HG02943 (cell line): Measurements from ENCODE around the gene ANTXR1.

ENCODE experiments used
- ATAC-seq: cut with Tn5 transposase; IDR thresholded peaks from one replicate; pipeline ENCODE4 v1.9.1; 2021; ENCODE audit warnings: mild to moderate bottlenecking, low read depth, moderate library complexity; ENCODE audit not compliant: unreplicated experiment

Gene ANTXR1

DNA sequence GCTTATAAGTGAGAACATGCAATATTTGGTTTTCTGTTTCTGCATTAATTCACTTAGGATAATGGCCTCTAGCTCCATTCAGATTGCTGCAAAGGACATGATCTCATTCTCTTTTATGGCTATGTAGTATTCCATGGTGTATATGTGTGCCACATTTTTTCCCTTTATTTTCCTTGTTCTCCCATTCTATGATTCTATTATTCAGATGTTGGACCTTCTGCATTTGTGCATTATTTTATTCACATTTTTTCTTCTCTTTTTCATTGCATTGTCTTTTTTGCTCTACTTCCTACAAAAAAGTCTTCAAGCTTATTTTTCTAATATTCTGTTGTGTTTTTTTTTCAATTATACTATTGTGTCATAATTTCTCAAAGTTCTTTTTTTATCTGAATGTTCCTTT is 11.1 kb upstream of the ANTXR1 start:
- no peak for ATAC-seq

DNA sequence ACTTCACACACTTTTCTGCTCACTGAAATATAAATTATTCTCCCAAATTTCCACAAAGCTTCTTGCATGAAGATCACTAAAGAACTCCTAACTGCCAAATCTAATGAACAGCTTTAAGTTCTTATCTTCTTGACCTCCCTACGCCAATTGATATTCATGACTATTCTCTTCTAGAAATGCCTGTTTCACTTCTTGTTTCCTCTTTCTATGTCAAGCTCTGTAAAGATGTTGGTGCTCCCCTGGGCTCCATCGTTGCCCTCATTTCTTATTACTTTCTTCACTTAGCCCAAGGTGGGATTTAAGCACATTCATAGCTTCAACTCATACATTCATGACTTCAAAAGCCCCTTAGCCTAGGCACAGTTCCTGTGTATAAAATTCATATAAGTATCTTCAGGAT is 9.2 kb upstream of the ANTXR1 start:
- no peak for ATAC-seq

DNA sequence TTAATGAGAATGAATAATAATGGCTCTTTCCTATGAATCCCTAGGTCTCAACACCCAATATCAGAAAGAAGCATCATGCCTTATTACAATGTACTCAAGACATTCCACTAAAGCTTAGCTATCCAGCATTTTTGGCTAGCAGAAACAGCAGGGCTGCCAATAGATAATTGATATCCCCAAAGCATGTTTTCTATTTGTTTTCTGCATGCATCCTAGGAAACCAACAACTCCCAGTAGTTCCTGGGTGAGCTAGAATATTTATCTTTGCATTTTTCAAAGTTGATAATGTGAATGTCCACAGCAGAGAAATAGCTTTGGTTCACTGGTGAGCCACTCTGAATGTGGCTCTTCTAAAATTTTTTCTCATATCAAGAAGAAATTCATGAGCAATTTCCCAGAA is 5.8 kb upstream of the ANTXR1 start:
- ATAC-seq = no peak

DNA sequence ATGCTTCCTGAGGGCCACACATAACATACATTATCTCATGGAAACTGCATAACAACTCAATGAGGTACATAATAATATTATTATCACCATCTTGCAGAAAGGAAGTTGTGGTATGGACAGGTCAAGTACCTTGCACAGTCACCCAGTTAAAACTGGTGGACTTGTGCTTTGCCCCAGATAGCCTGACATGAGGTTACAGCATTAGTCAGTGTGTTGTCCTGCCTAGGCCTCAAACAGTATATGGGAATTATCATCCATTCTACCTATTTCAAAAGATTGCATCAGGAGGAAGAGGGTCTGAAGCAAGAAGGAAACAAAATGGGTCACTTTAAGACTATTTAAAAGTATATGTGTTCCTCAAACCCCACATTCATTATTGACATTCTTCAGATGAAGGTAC is 5.4 kb upstream of the ANTXR1 start:
- ATAC-seq = no peak

DNA sequence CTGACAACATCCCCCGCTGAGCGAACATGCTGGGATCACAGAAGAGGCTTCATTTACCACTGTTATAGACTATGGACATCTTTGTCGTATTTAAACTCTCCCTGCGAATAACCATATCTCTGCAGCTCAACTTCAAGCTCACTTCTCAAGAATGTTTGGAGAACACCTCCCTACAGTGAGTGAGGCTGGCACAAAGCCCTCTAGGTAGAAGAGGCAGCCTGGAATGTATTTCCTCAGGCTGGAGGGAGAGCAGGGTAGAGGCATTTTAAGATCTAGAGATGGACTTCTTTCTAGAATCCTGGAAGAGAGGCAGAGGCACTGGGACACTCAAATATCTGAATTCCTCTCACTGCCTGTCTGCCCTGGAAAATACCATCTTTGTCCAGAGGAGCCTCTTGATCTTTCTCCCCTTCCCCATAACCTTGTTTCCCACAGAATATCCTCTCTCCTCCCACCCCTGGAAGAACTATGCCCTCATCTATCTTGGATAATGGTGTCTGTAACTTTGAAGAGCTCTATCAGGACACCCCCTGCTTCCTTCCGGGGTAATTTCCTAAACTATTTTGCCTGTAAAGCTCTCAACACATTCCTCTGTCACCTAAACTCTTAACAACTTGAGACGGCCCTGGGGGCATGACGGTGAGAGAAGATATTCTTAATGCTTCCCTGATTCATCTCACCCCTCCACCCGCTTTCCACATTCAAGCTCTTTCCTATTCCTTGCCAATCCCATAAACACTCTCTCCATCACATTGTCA is 2.4 kb upstream of the ANTXR1 start:
- no peak for ATAC-seq

DNA sequence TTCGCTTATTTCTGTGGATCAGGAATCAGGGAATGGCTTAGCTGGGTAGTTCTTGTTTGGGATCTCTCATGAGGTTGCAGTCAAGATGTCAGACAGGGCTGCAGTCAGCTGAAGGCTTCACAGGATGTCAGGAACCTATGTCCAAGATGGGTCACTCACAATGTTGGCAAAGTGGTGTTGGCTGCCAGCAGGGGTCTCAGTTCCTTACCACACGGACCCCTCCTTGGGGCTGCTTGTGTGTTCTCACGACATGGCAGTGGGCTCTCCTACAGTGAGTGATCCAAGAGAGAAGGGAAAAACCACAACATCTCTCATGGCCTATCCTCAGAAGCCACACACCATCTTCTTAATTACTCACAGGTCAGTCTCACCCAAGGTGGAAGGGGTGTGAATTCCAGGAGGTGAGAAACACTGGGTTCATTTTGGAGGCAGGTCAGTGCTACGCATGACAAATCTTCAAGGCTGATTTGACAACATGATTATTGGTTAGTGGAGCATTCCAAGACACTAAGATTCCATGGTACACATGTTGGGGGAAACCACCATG is 1.3 kb upstream of the ANTXR1 start:
- no peak for ATAC-seq

DNA sequence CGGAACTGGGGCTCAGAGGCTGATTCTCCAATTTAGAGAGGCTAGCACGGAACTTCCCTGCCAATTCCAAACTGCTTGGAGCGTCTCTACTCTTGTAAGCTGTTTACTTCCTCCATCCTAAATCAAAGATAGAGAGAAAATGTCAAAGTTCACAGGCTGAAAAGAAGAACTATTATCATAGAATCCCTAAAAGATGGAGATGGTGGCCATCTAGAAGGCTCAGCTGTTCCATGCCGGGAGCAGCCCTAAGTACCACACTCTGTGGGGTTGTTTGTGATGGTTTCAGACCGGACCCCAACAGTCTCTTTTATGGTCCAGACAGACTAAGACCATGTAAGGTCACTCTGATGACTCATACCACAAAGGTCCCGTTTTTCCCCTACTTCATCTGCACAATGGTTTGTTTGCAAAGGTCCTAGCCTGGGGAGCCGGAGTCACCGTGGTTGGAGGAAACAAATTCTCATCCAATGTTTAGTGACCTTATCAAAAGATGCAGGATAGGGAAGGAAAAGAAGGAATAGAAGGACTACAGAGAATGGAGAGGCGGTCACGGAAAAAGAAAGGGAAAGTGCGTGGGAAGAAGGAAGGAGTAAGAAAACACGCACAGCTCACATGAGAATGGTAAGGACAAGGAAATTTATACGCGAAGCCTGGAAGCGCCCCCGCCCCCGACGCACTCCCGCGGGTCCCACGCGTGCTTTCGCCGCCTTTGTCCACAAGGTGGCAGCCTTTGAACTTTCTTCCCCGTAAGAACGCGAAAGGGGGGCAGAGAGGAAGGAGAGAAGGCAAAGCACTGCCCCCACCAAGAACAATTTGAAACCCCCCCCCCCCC is 453 bp upstream of the ANTXR1 start:
- ATAC-seq = no peak

DNA sequence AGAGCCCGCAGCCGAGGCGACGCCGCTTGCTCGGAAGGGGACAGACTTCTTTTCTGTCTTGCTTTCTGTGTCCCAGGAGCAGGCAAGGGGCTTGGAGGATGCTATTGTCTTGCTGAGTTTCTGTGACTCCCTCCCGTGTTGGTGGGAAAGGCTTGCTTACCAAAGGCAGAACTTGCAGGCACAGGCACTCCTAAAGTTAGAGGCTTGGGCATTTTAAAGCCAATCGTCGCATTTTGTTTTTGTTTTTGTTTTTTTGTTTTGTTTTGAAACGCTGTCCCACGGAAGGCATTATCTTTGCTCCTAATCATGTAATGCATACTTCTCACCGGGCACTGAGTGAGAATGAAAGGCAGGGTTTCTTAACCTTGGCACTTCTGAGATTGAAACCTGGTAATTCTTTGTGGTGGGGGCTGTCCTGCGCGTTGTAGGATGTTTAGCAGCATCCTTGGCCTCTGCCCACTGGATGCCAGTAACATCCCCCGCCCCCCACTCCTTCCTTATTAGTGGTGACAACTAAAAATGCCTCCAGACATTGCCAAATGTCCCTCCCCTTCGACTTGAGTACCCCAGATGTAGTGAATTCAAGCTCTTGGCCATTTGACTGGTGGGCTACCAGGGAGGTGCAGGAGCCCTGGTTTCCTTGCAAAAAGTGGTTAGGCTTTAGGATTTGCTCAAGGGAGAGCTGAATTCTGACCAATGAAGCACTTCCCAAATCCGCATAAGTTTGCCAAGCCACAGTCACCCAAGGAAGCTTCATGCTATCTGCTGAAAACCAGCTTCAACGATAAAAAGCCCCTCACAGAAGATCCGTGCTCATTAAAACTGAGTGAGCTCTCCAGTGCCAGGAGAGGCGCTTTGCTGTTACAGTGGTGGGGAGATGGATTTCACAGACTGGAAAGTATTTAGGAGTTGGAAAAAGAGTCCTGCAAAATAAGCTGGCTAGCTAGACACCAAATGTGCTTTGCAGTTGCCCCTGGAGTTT is 1.2 kb downstream of the ANTXR1 start:
- no peak for ATAC-seq

DNA sequence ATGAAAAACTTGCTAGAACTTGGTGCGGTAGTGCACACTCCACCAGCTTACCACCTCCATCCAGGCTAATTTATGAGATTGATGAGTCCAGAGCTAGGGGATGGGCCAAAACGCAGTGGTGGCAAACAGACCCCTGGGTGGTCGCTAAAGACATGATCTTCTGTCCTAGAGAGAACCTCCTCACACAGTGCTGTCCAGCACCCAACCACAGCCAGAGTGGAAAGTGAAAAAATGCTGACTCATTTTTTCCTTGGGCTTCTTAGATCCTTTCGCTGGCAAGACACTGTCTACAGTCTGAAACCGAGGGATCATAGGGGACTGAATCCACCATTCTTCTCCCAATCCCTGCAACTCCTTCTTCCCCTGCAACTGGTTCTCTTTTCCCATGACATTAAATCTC is 4.1 kb downstream of the ANTXR1 start:
- no peak for ATAC-seq

DNA sequence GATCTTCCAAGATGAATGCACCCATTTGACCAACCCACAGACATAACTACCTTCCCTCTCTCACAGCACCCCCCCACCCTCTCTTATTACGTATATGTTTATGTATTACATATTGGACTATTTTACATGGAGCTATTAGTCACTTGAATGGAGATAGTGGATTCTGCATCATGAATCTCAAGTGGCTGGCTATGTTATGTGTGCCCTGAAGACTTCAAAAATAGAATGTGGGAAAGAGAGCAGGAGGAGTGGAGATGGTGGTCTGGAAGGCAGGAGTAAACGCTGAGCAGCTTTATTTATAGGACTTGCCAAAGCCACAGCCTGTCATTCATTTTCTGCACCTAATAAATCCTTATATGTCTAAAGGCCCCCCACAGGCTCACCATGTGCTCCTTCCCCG is 4.9 kb downstream of the ANTXR1 start:
- ATAC-seq = no peak

DNA sequence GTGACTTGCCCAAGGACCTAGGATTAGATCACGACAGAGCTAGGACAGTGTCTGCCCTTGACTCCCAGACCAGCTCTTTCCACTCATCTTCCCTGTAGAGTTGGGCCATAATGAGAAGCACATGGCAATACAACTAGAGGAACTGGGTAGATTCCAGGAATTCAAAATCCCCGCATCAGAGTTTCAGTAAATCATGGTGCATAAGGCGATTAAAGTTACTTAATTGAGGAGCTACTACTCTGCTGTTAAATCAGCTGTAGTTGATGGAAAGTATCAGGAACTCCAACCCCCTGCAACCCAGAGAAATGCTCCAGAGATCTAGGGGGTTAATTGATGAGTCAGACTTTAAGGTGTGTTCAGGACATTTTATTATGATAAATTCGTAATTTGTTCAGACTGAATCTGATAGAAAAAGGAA is 5.7 kb downstream of the ANTXR1 start:
- ATAC-seq = no peak

DNA sequence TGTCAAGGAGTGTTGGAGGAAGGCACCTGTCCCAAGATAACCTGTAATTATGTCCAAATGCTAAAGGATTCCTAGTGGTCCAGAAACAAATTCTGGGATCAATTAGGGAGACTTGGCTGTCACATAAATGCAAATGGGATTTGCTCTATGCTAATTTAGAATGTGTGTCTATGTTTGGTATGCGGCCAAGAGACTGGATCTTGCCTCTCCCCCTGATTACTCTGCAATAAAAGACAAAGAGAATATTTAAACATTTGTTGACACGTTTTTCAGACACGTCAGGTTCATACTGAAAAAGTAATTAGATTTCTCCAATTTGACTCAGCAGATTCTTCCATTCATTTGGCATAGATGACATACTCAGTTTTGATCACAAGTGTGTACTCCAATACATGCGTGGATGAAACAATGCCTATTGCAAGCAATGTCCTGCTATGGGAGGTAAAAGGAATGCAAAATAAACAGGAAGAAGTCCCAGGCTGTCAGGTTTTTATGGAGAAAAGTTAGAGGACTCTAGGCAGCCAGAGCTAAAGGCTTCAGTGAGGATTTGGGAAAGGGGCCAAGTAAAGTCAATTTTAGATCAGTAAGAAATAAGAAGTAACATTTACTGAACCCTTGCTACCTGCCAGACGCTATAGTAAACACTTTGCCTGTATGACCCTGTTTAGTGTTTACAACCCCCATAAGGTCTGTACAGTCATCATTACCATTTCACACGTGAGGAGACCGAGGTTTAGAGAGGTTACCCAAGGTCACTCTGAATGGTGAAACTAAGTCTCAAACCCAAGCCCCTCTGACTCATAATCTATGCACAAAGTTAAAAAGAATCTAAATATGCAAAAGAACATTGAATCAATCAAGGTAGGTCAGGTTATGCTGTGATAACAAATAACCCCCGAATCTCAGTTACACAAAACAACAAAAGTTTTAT is 7.8 kb downstream of the ANTXR1 start:
- ATAC-seq = no peak

DNA sequence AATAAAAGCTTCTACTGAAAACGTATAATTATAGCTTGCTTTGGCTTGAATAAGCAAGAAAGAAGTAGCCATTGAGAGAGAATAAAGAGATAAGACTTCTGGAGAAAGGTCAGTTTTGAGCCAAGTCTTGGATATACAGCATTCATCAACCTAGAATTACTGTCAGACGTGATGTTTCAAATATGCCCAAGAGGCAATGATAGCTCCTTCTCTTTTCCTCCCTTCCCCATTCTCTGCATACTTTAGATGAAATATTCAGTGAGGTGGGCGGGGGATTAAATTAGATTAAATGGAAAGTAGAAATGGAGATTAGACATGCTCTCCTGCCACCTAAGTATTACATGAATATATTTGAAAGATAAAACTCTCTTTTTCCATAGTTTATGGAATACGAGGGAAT is 8.7 kb downstream of the ANTXR1 start:
- no peak for ATAC-seq

DNA sequence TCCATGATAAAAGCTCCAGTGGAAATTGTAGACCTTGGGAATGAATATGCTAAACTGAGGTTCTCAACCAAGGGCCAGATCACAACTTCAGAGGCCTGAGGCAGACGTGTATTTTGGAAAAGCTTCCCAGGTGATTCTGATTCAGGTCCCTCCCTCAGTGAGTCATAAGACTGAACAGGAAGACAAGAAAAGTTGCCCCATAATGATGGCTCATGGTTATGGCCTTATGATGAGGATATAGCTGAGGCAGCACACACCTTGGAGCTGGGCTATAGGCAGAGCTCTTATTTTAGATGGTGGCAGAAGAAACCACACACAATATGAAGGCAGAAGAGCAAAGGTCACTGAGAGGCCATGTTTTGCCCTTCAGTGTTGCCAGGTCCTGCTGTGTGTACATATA is 9.6 kb downstream of the ANTXR1 start:
- no peak for ATAC-seq

DNA sequence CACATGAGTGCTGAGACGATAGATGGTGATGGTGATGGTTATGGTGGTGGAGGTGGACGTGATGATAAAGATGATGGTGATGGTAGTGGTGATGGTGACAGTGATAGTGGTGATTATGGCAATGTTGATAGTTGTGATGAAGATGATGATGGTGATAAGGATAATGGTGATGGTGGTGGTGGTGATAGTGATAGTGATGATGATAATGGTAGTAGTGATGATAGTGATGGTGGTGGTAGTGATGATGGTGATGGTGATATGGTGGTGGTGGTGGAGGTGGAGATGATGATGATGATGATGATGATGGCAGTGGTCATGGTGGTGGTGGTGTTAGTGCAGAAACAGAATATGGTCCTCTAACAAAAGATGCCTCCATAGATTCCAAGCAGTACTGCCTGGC is 10.3 kb downstream of the ANTXR1 start:
- no peak for ATAC-seq

DNA sequence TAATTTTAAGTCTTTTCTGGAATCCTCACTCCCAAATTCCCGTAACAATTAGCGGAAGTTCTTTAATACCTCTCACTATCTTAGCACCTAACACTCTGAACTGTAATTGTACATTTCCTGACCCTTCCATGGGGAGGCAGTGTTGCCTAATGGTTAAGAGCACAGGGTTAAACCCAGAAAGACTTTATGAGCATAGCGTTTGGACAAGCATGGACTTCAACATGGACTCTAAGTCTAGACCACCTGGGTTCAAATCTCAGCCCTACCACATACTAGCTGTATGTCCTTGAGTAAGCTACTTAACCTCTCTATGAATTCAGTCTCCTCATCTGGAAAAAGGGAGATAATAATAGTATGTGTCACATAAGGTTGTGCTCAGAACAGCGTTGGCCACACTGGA is 13.0 kb downstream of the ANTXR1 start:
- no peak for ATAC-seq

DNA sequence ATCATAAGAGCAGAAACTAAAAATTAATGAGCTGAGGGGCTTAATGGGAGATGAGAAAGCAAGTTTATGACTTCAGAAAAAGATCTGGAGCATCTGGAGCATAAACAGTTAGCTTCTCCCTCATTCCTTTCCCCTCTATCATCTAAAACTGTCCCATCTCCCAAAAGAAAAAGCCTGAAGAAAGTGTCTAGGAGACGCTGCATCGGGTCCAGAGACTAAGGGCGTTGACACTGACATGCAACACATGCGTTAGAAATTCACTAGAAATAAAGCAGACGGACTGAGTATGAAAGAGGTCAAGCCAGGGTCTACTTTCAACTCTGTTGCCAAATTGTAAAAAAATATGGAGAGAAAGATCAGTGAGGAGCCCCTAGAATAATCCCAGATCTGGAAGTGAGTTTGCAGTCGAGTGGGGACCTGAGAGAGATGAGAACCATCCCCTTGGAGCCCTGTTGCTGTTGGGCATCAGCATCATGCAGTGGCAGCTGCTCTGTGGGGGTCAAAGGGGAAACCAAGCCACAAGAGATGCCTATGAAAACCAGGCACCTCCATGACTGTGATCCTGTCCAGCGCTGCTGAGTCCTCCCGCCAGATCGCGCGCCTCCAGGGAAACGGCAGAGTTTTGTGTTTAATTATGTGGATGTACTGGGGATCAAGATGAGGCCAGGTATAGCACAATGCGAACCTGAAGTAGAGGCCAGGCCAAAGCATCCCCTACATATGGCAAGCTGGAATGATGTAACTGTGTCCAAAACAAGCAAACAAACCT is 13.9 kb downstream of the ANTXR1 start:
- ATAC-seq = no peak

DNA sequence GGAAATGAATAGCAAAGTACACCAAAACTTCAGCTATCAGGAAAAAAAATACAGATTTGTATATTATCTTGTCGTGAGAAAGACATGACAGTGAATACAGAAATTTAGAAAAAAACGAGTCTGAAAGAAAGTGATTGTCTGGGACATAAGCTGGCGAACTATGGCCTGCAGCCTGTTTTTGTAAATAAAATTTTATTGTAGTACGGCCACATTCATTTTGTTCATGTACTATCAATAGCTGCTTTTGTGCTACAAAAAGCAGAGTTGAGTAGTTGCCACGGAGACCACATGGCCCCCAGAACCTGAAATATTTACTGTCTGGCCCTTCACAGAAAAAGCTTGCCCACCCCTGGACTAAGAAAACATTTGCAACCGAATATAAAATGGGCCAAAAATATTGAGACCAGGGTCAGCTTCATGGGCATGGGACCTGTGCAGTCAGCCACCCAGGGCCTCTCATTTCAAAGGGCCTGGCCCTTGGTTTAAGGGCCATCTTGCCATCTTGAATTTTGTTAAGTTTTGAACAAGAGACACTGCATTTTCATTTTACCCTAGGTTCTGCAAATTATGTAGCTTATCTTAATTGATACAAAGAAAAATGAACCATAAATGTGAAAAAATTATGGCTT is 17.9 kb downstream of the ANTXR1 start:
- no peak for ATAC-seq
